Endothelial cell of umbilical vein (primary cell): ENCODE results near the gene ATP8A2. TPM values are rescaled to one million over a fixed set of nuclear protein-coding genes. Genes with fewer than 3 reads are reported as not detected.

Experiments used
- BruUV-seq: library from RNA; stranded (reverse); fragments of 400-500 nt; replicated peaks from 2 replicates; lab custom pipeline; 2021; lab: Mats Ljungman, UMichigan
- CTCF ChIA-PET: fragments of 300-600, 350-600 bp; sonication (Branson Sonifier 250); formaldehyde crosslinking; loops from one replicate; lab custom pipeline; 2021; ENCODE audit warnings: antibody characterized with exemption, inconsistent platforms; lab: Charles Lee
- POLR2A ChIA-PET: fragments of 300-600, 350-600 bp; sonication (Branson Sonifier 250); formaldehyde crosslinking; loops from one replicate; lab custom pipeline; 2021; ENCODE audit warnings: antibody characterized with exemption, inconsistent platforms; lab: Charles Lee
- DNase-seq: peaks from one replicate; pipeline ENCODE4 v3.0.0-alpha.2; 2011; ENCODE audit warnings: low read depth, low spot score
- FAIRE-seq: peaks from 2 replicates; lab custom pipeline; 2011; peaks lifted over from hg19 to GRCh38; lab: Jason Lieb, UNC
- H2AFZ ChIP-seq: 2 replicates; pipeline ENCODE4 v1.6.0; 2012; ENCODE audit warnings: low read depth, low read length, control low read depth, inconsistent platforms
- H3K27ac ChIP-seq: 2 replicates; pipeline ENCODE4 v1.5.1; 2011; ENCODE audit warnings: low read depth, mild to moderate bottlenecking, control low read depth, low read length, moderate library complexity; ENCODE audit not compliant: insufficient read depth
- H3K27me3 ChIP-seq, 2 experiments: 2 replicates each; pipeline versions ENCODE4 v1.6.0 to v1.6.1; 2011; ENCODE audit warnings: low read length in 2 of 2, mixed read lengths in 1 of 2; ENCODE audit not compliant: control insufficient read depth in 2 of 2, insufficient read depth in 2 of 2
- H3K36me3 ChIP-seq, 2 experiments: 2 replicates in 1 of 2; 3 replicates in 1 of 2; pipeline ENCODE4 v1.5.1; 2011; ENCODE audit warnings: low read length in 2 of 2, mild to moderate bottlenecking in 1 of 2, moderate library complexity in 1 of 2; ENCODE audit not compliant: control insufficient read depth in 2 of 2, insufficient read depth in 2 of 2; ENCODE audit errors: extremely low read depth in 1 of 2
- H3K4me1 ChIP-seq: 3 replicates; pipeline ENCODE4 v1.5.1; 2011; ENCODE audit warnings: mild to moderate bottlenecking, low read length; ENCODE audit not compliant: control insufficient read depth, insufficient read depth; ENCODE audit errors: extremely low read depth
- H3K4me2 ChIP-seq: 2 replicates; pipeline ENCODE4 v1.6.1; 2011; ENCODE audit warnings: low read length, control low read depth, mixed read lengths; ENCODE audit not compliant: insufficient read depth
- H3K4me3 ChIP-seq, 3 experiments: fragments of 200-600 bp in 1 of 3; sonication (generic), shearing (Covaris generic) in 1 of 3; replicated peaks in 1 of 3; 2 replicates each; pipeline ENCODE4 v1.5.1; 2011 to 2016; ENCODE audit warnings: control low read depth in 3 of 3, low read length in 3 of 3, mild to moderate bottlenecking in 2 of 3, inconsistent platforms in 1 of 3, low read depth in 1 of 3, moderate library complexity in 1 of 3; ENCODE audit not compliant: insufficient read depth in 1 of 3
- H3K79me2 ChIP-seq: 2 replicates; pipeline ENCODE4 v1.6.0; 2012; ENCODE audit warnings: low read length, inconsistent platforms; ENCODE audit not compliant: control insufficient read depth, insufficient read depth
- H3K9ac ChIP-seq: replicated peaks from 2 replicates; pipeline ENCODE3; 2011; ENCODE audit warnings: low read length, control low read depth; ENCODE audit not compliant: insufficient read depth; ENCODE audit errors: extremely low read depth
- H3K9me1 ChIP-seq: replicated peaks from 3 replicates; pipeline ENCODE4 v1.6.0; 2011; ENCODE audit warnings: mild to moderate bottlenecking, low read length; ENCODE audit not compliant: control insufficient read depth, insufficient read depth; ENCODE audit errors: extremely low read depth
- H3K9me3 ChIP-seq: replicated peaks from 2 replicates; pipeline ENCODE4 v1.5.1; 2012; ENCODE audit warnings: low read length, inconsistent platforms; ENCODE audit not compliant: control insufficient read depth, insufficient read depth
- H4K20me1 ChIP-seq: replicated peaks from 2 replicates; pipeline ENCODE3; 2011; ENCODE audit warnings: mild to moderate bottlenecking, low read length; ENCODE audit not compliant: control insufficient read depth, insufficient read depth; ENCODE audit errors: extremely low read depth
- EZH2 ChIP-seq: IDR thresholded peaks from 2 replicates; pipeline ENCODE4 v1.6.1; 2012; ENCODE audit warnings: borderline replicate concordance, low read depth, mild to moderate bottlenecking, moderate library complexity, low read length, inconsistent platforms; ENCODE audit not compliant: severe bottlenecking
- FOS ChIP-seq: IDR thresholded peaks from 2 replicates; pipeline ENCODE4 v1.6.1; 2011; ENCODE audit warnings: mild to moderate bottlenecking, low read length, moderate library complexity, borderline replicate concordance; ENCODE audit not compliant: insufficient read depth
- GATA2 ChIP-seq: IDR thresholded peaks from 2 replicates; pipeline ENCODE4 v1.7.0; 2011; ENCODE audit warnings: low read depth, mild to moderate bottlenecking, moderate library complexity, mixed read lengths, low read length; ENCODE audit not compliant: insufficient read length, insufficient read depth
- JUN ChIP-seq: IDR thresholded peaks from 2 replicates; pipeline ENCODE4 v1.6.1; 2011; ENCODE audit warnings: borderline replicate concordance, low read depth; ENCODE audit not compliant: insufficient read length, insufficient read depth
- MYC ChIP-seq: IDR thresholded peaks from one replicate; pipeline ENCODE4 v1.6.1; 2011; ENCODE audit warnings: mild to moderate bottlenecking, low read depth, low read length
- POLR2A ChIP-seq: IDR thresholded peaks from 2 replicates; pipeline ENCODE4 v1.6.1; 2012; ENCODE audit warnings: low read depth, mild to moderate bottlenecking, control low read depth, low read length
- POLR2AphosphoS5 ChIP-seq: IDR thresholded peaks from 2 replicates; pipeline ENCODE4 v1.6.1; 2012; ENCODE audit warnings: low read depth, mild to moderate bottlenecking, control low read depth, low read length, moderate library complexity; ENCODE audit not compliant: insufficient read depth
- dilution Hi-C: fragments of 300-500 bp; cut with MboI; formaldehyde crosslinking; loops from one replicate; pipeline ENCODE4 v1.15.0; 2019; ENCODE audit warnings: low sequenced_read_pairs; ENCODE audit not compliant: extremely low pct_ligation_motif_present
- intact Hi-C: fragments of 100-400 bp; cut with micrococcal nuclease; formaldehyde crosslinking; loops from one replicate; pipeline ENCODE4 v1.10.0; 2022
- polyA plus RNA-seq, 4 experiments: library from polyadenylated mRNA; depleted of rRNA in 3 of 4; stranded (reverse) in 3 of 4; unstranded in 1 of 4; fragments of >200 nt; gene quantifications; 2 replicates each; pipeline versions ENCODE4 v1.2.1 to v1.2.3, GENCODE V29; 2011 to 2012; ENCODE audit warnings: missing spikeins in 1 of 4
- total RNA-seq: library from RNA; stranded (reverse); gene quantifications from 2 replicates; pipeline ENCODE4 v1.2.3, GENCODE V29; 2021
- TF ChIP-seq, protein P1 (sequence below): IDR thresholded peaks from 2 replicates; pipeline ENCODE4 v1.6.1; 2011; ENCODE audit not compliant: insufficient read depth, insufficient read length
- TF ChIP-seq, protein P2 (sequence below), 2 donors: IDR thresholded peaks; 1 replicate in 1 of 2; 2 replicates in 1 of 2; pipeline ENCODE4 v1.5.1; 2011; ENCODE audit warnings: low read length in 2 of 2, mild to moderate bottlenecking in 2 of 2, moderate library complexity in 2 of 2, control low read depth in 1 of 2, inconsistent platforms in 1 of 2, low read depth in 1 of 2; ENCODE audit not compliant: insufficient read depth in 1 of 2; ENCODE audit errors: extremely low read depth in 1 of 2

The ATP8A2 gene
- total and polyA plus RNA-seq, 2 donors (not counting 3 experiments of a cell fraction or from before 2014, with no cell fraction given) = 0.11 to 0.49 TPM

DNA sequence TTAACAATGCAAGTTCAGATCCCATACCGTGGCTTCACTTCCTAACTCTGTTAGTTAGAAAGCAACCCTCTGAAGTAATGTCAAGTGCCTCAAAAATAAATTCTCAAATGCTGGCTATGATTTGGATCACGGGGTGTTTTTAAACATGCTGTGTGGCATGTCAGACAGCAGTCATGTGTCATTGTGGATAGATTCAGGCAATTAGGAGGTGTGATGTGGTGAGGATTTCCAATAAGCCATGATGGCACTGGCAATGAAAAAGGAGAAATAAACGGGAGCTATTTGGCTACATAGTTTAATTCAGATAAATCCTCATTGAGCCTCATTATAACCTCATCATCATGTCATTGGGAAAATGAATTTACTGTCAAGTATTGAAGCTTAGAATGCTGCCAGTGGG, 130.3 kb downstream of the ATP8A2 start:
- Histone ChIP-seq H3K4me1 (no peaks in the 10 kb centered on the region), H3K27me3 (no peaks in the 10 kb centered on the region), H3K79me2 (no peaks in the 10 kb centered on the region), H3K9me3 (no peaks in the 10 kb centered on the region), H3K36me3 (no peaks in the 10 kb centered on the region), H2AFZ (no peak overlapping the region), H3K27ac (no peak overlapping the region), H4K20me1 (no peaks in the 10 kb centered on the region), H3K9me1 (no peaks in the 10 kb centered on the region), H3K9ac (no peak overlapping the region), H3K4me3 (no peak overlapping the region), H3K4me2 (no peak overlapping the region)
- dilution Hi-C loops = no loop called here
- POLR2A ChIA-PET = no interaction called here
- CTCF ChIA-PET = no interaction called here
- BruUV-seq = no TSS peak
- TF ChIP-seq POLR2AphosphoS5 (no peak), FOS (no peak), POLR2A (no peak), JUN (no peak), GATA2 (no peak), MYC (no peak), EZH2 (no peak)
- TF ChIP-seq, protein P1, sequence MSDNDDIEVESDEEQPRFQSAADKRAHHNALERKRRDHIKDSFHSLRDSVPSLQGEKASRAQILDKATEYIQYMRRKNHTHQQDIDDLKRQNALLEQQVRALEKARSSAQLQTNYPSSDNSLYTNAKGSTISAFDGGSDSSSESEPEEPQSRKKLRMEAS = no peak
- TF ChIP-seq, protein P2, sequence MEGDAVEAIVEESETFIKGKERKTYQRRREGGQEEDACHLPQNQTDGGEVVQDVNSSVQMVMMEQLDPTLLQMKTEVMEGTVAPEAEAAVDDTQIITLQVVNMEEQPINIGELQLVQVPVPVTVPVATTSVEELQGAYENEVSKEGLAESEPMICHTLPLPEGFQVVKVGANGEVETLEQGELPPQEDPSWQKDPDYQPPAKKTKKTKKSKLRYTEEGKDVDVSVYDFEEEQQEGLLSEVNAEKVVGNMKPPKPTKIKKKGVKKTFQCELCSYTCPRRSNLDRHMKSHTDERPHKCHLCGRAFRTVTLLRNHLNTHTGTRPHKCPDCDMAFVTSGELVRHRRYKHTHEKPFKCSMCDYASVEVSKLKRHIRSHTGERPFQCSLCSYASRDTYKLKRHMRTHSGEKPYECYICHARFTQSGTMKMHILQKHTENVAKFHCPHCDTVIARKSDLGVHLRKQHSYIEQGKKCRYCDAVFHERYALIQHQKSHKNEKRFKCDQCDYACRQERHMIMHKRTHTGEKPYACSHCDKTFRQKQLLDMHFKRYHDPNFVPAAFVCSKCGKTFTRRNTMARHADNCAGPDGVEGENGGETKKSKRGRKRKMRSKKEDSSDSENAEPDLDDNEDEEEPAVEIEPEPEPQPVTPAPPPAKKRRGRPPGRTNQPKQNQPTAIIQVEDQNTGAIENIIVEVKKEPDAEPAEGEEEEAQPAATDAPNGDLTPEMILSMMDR (IDR thresholded peaks at IDR 0.05; ENCODE audit: extremely low read depth in 1 of 2, insufficient read depth in 1 of 2, low read depth in 1 of 2, low read length in 2 of 2) = no peak
- FAIRE-seq = no peak
- intact Hi-C loops = no loop called here
- no peak for DNase-seq
